NCI-H460 (cell line): ENCODE data around the gene MRPL1. TPM values are rescaled to one million over a fixed set of nuclear protein-coding genes. Genes with fewer than 3 reads are reported as not detected.
"Not testable (repeated sequence)": the region's sequence is repeated elsewhere in the genome, so short reads cannot be mapped to it uniquely, and the experiment has no call there.

Experiments
- DNase-seq: peaks from one replicate; pipeline ENCODE4 v3.0.0-alpha.2; 2016; ENCODE audit warnings: low read depth; ENCODE audit errors: extremely low read depth
- total RNA-seq: library from RNA; depleted of rRNA; stranded (reverse); fragments of >200 nt; shearing (Covaris generic); gene quantifications from 2 replicates; pipeline ENCODE4 v1.2.3, GENCODE V29; 2014

MRPL1 gene
- total RNA-seq, 1 experiment from 2014 or later: 23.4 TPM

DNA sequence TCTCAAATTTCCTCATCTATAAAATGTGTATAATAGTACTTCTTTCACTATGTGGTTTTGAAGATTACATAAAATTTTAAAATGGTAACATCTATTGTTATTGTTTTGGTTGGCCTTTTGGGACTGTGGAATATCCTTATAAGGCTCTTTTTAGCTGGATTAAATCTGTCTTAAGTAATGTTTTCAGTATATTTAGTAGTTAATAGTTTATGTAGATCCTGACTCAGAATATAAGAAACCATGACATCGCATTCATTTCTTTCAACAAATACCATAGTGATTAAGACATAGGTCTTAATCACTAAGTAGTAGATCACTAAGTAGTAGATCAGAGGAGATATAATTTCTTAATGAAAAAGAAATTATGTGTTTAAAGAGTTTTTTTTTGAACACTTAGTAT, 48.5 kb downstream of the MRPL1 start:
- DNase-seq: no peak

DNA sequence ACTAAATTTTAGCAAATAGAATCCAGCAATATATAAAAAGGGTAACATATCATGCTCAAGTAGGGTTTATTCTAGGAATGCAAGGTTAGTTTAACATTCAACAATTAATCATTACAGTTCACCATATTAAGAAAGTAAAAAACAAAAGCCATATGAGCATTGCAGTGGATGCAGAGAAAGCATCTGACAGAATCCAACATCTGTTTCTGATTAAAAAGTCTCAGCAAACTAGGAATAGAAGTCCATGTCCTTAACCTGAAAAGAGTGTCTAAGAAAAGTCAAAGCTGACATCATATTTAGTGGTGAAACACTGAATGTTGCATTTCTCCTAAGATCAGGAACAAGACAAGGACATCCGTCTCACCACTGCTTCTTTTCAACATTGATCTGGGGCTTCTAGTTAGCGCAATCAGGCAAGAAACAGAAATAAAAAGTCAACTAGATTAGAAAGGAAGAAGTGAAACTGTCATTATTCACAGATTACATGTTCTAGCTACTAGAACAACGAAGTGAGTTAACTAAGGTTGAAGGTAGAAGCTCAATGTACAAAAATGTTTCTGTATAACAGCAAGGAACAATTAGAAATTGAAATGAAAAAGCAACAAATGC, 49.3 kb downstream of the MRPL1 start:
- no peak for DNase-seq

DNA sequence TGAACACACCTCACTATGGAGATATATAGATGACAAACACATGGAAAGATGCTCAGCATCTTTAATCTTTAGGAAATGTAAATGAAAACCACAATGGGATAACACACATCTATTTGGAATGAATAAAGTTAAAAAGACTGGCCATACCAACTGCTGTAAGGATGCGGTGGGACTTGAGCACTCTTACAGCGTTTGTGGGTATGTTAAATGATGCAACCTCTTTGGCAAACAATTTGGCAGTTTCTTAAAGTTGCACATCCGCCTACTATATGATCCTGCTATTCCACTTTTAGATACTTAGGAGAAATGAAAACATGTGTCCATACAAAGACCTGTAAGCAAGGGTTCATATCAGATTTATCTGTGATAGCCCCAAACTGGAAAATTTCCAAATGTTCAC, 50.7 kb downstream of the MRPL1 start:
- DNase-seq: no peak

DNA sequence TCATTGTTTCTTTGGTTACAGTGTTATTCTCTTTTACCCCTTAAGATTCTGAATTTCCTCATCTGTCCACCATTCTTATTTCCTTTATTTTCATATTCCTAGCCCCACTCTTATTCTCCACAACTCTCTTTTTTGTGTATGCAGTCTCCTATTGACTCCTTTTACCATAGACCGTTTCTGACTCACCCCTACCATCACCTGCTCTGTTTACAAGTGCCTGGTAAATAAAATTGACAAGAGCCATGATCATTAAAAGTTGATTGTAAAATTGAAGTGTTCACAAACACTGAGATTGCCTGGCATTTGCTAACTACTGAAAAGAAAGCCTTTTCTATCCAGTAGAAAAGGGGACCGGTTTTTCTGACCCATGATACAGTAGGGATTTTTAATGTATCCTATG, 54.4 kb downstream of the MRPL1 start:
- no peak for DNase-seq

DNA sequence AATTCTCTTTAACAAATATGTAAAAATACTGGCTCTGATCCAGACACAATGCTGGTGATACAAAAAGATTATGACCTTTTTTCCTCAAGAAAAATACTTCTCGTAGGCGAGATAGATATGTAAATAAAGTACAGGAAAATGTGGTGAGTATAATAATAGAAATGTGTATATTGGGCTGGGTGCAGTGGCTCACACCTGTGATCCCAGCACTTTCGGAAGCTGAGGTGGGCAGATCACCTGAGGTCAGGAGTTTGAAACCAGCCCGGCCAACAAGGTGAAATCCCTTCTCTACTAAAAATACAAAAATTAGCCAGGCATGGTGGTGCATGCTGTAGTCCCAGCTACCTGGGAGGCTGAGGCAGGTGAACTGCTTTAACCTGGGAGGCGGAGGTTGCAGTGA, 55.0 kb downstream of the MRPL1 start:
- DNase-seq: no peak

DNA sequence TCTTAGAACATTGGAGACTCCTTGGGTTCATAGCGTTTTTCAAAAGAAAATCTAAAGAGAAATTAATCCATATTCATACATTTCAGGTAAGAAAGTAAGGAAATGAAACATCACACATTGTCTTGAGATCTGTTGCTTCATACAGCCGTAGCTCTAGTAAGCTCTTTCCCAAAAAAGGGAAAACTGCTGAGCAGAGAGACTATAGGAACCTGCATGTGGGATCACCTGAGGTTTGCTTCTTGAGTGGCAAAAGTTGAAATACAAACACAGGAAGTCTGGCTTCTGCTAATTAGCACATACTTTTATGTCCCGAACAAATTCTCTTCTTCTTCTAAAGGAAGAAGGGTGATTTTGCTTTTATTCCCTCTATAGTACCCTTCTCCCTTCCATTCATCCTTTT, 57.7 kb downstream of the MRPL1 start:
- DNase-seq: no peak

DNA sequence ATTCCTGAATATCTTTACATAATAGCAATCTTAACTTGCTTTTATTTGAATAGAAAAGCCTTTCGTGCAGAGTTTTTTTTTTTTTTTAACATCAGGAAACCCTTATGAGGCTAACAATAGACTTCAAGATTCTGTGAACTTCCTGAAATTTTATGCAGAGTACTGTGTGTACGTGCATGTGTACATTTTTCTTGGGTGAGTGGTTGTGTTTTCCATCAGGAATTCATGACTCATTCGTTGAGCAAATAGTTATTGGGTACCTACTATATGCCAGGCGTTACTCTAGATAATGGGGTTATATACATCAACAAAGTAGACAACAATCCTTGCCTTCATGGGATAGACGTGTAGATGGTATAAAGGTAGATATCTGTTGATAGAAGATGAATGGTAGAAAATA, 59.1 kb downstream of the MRPL1 start:
- peak; percentile 64 for DNase-seq

DNA sequence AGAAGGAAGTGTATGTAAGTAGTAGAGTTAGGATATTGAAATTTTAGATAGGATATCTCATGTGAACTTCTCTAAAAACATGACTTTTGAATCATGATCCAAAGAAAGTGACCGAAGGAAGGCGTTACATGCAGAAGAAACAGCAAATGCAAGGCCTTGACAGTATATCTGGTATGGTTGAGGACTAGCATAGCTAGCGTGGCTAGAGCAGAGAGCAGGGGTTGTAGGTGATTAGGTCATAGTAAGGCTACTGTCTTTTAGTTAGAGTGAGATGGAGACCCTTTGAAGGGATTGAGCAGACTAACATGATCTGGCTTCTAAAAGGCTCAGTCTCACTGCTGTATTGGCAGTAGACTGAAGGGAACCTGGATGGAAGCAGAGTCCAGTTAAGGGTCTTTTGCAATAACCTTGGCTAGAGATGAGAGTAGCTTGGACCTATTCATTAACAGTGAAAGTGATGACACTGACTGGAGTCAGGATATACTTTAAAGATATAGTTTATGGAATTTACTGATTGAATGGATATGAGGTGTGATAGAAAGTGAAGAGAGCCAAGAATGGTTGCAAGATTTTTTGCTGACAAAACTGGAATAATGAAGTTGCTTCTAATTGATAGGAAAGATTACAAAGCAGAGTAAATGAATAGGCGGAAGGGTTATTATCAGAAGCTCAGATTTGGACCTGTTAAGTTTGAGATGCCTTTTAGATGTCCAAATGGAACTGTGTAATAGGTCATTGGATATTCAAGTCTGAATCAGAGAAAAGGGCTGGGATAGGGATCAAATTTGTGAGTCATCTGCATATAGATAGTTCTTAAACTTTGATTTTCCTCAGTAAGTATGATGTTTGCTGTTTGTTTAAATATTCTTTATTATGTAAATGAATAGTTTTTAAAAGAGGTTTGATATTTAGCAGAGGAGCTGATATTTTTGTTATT, 59.8 kb downstream of the MRPL1 start:
- no peak for DNase-seq

DNA sequence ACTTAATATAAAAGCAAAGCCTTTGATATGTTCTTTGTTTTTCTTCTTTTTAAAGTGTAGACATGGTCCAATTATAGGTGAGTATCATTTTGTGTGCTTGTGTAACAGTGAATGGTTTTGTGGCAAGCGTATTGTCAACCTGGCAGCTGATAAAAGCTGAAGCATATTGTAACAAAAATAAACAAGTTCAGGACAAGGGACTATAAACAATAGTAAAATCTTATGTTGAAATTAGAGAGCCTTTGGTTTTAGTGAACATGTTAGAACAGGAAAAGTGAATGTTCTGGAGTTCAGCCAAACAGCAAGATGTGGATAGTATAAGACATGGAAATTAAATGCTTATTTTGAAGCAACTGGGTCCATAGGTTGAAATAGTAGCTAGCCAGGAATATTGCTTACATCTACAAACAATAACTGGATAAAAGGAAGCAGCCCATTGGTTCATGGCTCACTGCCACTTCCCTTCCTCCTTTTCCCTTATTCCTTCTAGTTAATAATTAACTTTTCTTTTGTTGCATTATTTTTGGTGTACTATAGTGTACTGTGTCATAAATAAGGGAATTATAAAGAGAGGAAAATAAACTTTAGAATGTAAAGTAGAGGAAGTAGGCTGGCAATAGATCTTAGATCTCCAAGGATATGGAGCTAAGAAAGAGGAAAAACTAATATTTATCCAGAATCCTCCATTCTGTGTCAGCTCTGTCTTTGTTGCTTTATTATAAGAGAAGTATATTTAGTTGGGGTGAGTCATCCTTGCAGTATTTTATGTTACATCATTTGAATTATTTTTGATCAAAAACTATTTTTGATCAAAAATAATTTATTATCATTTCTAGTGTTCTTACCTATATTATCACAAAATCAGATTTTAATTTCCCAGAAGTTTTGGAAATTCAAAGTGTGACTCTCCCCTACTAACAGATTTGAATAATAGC, 65.6 kb downstream of the MRPL1 start:
- no peak for DNase-seq

DNA sequence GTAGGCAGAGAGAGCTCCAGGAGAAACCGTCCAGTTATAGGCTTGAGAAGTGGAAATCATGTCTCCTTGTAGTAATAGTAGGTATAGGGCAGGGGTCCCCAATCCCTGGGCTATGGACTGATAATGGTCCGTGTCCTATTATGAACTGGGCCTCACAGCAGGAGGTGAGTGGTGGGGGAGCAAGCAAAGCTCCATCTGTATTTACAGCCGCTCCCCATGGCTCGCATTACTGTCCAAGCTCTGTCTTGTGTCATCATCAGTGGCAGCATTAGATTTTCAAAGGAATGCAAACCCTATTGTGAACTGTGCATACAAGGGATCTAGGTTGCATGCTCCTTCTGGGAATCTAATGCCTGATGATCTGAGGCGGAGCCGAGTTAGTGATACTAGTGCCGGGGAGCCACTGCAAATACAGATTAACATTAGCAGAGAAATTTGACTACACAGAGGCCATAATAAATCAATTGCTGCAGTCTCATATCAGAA, 67.6 kb downstream of the MRPL1 start:
- DNase-seq: no peak

DNA sequence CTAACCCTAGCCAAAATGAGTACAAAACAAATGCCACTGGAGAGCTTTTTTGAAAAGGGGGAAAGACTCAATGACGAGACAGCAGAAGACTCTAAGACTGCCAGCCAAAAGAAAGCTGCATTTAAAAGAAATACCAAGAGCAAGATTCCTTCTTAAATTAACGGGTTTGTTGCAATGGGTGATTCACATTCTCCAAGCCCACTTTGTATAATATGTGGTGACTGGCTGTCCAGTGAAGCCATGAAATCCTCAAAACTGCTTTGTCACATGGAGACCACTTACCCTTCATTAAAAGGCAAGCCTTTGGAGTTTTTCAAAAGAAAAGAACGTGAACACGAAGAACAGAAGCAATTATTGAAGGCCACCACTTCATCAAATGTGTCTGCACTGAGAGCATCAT, 68.2 kb downstream of the MRPL1 start:
- DNase-seq: no peak

DNA sequence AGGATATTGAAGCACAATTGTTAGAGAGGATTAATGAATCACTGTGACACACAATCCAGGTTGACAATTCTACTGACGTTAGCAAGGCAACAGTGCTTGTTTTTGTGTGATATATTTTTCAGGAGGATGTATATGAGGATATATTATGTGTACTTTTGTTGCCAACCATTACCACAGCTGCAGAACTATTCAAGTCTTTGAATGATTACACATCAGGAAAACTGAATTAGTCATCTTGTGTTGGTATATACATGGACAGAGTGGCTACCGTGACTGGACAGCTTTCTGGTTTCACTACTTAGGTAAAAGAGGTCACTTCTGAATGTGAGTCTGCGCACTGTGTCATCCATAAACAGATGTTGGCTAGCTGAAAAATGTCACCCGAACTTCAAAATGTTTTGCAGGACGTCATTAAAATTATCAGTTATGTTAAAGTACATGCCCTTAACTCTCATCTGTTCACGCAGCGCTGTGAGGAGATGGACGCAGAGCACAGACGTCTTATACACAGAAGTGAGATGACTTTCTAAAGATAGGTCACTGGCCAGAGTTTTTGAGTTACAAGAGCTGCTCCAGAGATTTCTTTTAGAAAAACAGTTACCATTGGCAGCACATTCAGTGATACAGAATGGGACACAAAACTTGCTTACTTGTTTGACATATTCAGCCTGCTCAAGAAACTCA, 69.0 kb downstream of the MRPL1 start:
- DNase-seq: no peak

DNA sequence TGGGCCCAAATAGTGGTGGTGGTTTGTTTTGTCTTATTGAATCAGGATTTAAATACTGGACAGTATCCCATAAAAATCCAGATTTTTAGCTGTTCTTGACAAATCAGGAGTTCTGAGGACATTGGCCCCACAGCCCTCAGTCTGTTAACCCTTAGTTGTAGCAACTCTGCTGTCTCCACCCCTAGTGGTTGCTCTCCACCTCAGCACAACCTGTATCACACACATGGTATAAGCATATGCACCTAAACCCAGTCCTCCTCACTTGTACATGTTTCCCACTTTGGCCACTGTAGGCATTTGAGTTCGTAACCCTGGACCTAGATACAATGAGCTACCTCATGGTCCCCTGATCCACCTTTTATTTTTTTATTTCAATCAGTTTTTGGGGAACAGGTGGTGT, 75.9 kb downstream of the MRPL1 start:
- no peak for DNase-seq

DNA sequence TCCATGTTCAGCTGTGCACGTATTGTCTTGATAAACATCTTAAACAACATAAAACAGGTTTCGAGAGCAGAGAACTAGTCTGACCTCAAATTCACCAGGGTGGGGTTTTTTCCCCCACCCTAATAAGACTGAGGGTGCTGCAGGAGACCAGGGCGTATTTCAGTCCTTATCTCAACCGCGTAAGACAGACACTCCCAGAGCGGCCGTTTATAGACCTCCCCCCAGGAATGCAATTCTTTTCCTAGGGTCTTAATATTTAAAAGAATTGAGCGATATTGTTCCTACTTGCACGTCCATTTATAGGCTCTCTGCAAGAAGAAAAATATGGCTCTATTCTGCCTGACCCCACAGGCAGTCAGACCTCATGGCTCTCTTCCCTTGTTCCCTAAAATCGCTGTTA, 83.3 kb downstream of the MRPL1 start:
- DNase-seq: not testable (repeated sequence)

DNA sequence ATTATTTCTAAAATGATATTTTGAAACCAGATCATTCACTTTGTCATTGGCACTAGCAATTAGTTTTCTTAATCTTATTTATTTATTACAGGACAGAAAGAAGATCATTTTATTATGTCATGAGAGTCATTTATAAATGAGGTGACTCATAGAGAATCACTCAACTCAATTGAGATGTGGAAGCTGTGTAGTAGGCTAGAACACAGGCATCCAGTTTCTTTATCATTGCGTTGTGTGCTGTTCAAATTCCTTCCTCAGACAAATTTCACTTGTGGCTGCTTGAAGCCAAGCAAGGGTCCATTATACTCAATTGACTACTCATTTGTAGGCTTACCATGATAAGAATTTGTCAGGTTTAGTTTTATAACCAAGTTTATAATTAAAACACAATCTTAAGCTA, 87.6 kb downstream of the MRPL1 start:
- DNase-seq: no peak

DNA sequence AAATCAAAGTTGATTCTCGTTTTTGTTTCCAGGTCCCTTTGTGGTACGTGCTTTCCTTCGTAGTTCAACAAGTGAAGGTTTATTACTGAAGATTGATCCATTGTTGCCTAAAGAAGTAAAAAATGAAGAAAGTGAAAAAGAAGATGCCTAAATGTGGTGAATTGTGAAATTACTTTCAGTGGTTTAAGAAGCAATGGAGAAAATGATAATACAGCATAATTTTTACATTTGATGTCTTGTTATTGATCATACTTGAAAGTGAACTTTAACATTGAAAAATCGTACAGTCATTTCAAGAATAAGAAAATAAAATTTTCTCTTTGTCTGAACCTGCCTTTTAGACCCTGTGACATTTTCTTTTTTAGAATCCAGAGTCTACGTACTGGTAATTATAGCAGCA, 89.8 kb downstream of the MRPL1 start:
- DNase-seq: no peak

DNA sequence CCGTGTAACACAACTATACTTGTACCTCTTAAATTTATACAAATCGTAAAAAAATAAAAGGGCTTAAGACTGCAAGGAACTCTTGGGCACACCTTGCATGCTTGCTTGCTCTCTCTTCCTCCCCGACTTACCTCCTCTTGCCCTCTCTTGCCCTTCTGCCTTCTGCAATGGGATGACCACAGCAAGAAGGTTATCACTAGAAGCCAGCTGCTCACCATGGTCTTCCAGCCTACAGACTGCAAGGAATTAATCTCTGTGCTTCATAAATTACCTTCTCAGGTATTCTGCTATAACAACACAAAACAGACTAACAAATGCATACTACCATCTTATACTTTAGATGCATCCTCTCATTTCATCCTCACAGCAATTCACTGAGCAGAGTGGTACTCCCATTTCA, 92.1 kb downstream of the MRPL1 start:
- DNase-seq: no peak

DNA sequence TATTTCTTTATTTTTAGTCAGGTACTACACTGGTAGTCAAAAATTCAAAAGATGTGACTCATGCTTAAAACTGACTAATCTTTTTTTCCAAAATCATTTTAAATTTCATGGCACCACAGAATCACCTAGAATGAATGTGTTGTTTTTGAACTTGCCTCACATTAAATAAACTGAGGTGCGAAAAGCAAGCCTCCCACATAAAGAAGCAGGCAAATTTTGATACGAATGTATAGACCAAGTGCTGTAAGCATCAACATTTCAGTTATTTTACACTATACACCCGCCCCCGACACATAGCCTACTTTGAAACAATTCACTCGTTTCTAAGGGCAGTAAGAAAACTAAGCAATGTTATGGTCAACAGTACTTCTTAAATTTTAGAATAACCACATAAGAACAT, 94.3 kb downstream of the MRPL1 start:
- no peak for DNase-seq

DNA sequence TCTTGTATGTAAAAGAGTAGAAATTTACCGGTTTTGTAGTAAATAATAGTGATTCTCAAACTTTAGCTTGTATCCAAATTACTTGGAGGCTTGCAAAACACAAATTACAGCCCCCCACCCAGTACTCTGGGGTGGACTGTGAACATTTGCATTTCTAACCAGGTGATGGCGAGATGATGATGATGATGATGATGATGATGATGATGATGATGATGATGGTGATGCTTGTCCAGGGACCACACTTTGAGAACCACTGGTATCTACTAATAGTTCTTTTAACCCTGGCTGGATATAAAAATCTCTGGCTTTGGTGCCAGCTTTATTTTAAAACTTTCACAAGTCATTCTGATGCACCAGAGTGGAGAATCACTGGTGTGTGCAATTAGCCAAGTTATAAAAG, 96.3 kb downstream of the MRPL1 start:
- no peak for DNase-seq

DNA sequence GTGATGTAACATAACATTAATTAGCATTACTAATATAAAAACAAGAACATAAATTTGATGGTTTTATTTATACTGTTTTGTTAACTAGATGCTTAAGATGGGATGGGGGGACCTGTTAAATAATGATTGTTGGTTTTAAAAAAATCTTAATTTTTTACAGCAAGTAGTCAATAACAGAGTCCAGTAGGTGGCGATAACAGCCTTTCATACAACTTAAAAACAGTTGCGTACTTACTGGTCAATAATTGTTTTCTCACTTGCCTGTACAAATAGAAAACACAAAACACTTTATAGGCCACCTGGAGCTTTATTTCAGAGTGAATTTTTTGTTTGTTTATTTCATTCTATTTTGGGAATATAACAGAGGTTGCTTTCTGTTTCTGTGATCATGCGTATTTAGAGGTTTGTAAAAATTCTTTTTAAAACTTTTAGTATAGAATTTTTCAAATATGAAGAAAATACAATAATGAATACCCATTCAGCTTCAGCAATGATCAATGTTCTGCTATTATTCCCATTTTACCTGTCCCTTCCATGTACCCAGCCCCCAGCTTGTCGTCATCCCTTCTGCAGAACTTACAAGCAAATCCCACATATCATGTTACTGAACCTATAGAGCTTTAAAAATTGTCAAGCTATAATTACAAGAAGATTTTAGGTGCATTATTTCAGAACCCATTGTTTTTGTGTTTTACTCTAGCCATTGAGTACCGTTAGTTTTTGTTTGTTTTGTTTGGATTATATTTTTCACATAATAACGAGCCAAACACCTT, 97.1 kb downstream of the MRPL1 start:
- peak; percentile 42 for DNase-seq
